ENCODE results near the gene PSG11.
"Not testable (repeated sequence)": the region's sequence is repeated elsewhere in the genome, so short reads cannot be mapped to it uniquely, and the experiment has no call there.

DNA sequence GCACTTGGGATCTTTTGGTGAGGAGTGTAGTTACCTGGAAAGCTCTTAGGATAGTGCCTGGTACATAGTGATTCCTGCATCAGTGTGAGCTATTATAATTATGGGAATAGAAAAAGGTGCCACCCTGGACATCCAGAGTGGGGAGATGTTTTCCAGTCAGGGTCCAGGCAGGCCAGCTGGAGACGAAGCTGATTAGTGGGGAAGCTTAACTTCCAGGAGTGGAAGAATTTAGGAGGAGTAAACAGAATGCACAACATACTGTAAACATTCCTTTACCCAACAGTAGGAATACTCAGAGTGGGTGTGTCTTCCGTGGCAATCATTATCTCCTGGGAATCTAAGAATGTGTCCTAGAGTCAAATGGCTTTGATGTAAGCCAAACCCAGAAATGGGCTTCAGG is 23.3 kb downstream of the PSG11 start:
- TF ChIP-seq, protein P1, sequence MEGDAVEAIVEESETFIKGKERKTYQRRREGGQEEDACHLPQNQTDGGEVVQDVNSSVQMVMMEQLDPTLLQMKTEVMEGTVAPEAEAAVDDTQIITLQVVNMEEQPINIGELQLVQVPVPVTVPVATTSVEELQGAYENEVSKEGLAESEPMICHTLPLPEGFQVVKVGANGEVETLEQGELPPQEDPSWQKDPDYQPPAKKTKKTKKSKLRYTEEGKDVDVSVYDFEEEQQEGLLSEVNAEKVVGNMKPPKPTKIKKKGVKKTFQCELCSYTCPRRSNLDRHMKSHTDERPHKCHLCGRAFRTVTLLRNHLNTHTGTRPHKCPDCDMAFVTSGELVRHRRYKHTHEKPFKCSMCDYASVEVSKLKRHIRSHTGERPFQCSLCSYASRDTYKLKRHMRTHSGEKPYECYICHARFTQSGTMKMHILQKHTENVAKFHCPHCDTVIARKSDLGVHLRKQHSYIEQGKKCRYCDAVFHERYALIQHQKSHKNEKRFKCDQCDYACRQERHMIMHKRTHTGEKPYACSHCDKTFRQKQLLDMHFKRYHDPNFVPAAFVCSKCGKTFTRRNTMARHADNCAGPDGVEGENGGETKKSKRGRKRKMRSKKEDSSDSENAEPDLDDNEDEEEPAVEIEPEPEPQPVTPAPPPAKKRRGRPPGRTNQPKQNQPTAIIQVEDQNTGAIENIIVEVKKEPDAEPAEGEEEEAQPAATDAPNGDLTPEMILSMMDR (conservative IDR thresholded peaks at IDR 0.05): not testable (repeated sequence)
- not testable (repeated sequence) for TF ChIP-seq ZFX (IDR thresholded peaks at IDR 0.05)

Measured in C4-2B (cell line).